Panc1 (cell line): Measurements from ENCODE around the gene C4BPA. TPM values are rescaled to one million over a fixed set of nuclear protein-coding genes. Genes with fewer than 3 reads are reported as not detected.

Experiments used
- ATAC-seq: fragments of 200-7000 bp; cut with Tn5 transposase; 2 replicates; pipeline ENCODE4 v1.9.1; 2020; ENCODE audit warnings: mild to moderate bottlenecking, moderate library complexity
- BruUV-seq: library from RNA; stranded (reverse); fragments of 400-500 nt; replicated peaks from 2 replicates; lab custom pipeline; 2021; lab: Mats Ljungman, UMichigan
- CTCF ChIA-PET: fragments of 300-600 bp; sonication (Branson Sonifier 250); formaldehyde crosslinking; loops from one replicate; lab custom pipeline; 2022; ENCODE audit warnings: antibody characterized with exemption; lab: Charles Lee
- POLR2A ChIA-PET: fragments of 300-600 bp; sonication (Branson Sonifier 250); formaldehyde crosslinking; loops from one replicate; lab custom pipeline; 2022; ENCODE audit warnings: antibody characterized with exemption; lab: Charles Lee
- DNase-seq: peaks from one replicate; pipeline ENCODE4 v3.0.0-alpha.2; 2010; ENCODE audit warnings: low read depth, low spot score
- H3K27ac ChIP-seq: 2 replicates; pipeline ENCODE4 v1.5.1; 2011; ENCODE audit warnings: mild to moderate bottlenecking, low read length, inconsistent platforms
- H3K27me3 ChIP-seq: fragments of 200-500 bp; sonication (Bioruptor generic); 2 replicates; pipeline ENCODE4 v1.6.0; 2014; ENCODE audit warnings: low read length, inconsistent platforms; ENCODE audit not compliant: control insufficient read depth, insufficient read depth
- H3K36me3 ChIP-seq: fragments of 200-500 bp; sonication (Bioruptor generic); 2 replicates; pipeline ENCODE4 v1.5.1; 2014; ENCODE audit warnings: inconsistent platforms, mild to moderate bottlenecking, low read length, moderate library complexity; ENCODE audit not compliant: control insufficient read depth, insufficient read depth
- H3K4me1 ChIP-seq: 2 replicates; pipeline ENCODE4 v1.5.1; 2011; ENCODE audit warnings: inconsistent platforms, mild to moderate bottlenecking, low read length, moderate library complexity; ENCODE audit not compliant: control insufficient read depth, insufficient read depth
- H3K4me3 ChIP-seq, 2 experiments: 2 replicates each; pipeline ENCODE4 v1.5.1; 2011 to 2012; ENCODE audit warnings: low read depth in 2 of 2, low read length in 2 of 2, mild to moderate bottlenecking in 2 of 2, inconsistent platforms in 1 of 2, moderate library complexity in 1 of 2
- H3K9me3 ChIP-seq: fragments of 200-500 bp; sonication (Bioruptor generic); 2 replicates; pipeline ENCODE4 v1.5.1; 2014; ENCODE audit warnings: low read depth, mild to moderate bottlenecking, inconsistent platforms, low read length, moderate library complexity; ENCODE audit not compliant: control insufficient read depth, insufficient read depth
- POLR2AphosphoS5 ChIP-seq: IDR thresholded peaks from 2 replicates; pipeline ENCODE4 v1.6.1; 2012; ENCODE audit warnings: mild to moderate bottlenecking, low read depth, low read length, moderate library complexity
- SIN3A ChIP-seq: IDR thresholded peaks from 2 replicates; pipeline ENCODE4 v1.6.1; 2012; ENCODE audit warnings: low read depth, mild to moderate bottlenecking, low read length, moderate library complexity, borderline replicate concordance; ENCODE audit not compliant: insufficient read depth
- TCF7L2 ChIP-seq: IDR thresholded peaks from 2 replicates; pipeline ENCODE4 v1.6.1; 2011; ENCODE audit warnings: mild to moderate bottlenecking, low read depth, low read length, inconsistent platforms
- in situ Hi-C: cut with HindIII; loops from 2 replicates; pipeline ENCODE4 v1.10.0; 2016; ENCODE audit warnings: low sequenced_read_pairs, low pct_unique_long_range_greater_than_20kb
- intact Hi-C: fragments of 100-400 bp; cut with micrococcal nuclease; formaldehyde crosslinking; loops from one replicate; pipeline ENCODE4 v1.10.0; 2022; ENCODE audit not compliant: unreplicated experiment
- total RNA-seq: library from RNA; stranded (reverse); gene quantifications from one replicate; pipeline ENCODE4 v1.2.1, GENCODE V29; 2021; ENCODE audit not compliant: unreplicated experiment
- TF ChIP-seq, protein P1 (sequence below): fragments of 450-650 bp; IDR thresholded peaks from 2 replicates; pipeline ENCODE4 v1.5.1; 2017; ENCODE audit warnings: mild to moderate bottlenecking
- TF ChIP-seq, protein P2 (sequence below), 2 experiments: IDR thresholded peaks; 2 replicates each; pipeline ENCODE4 v1.6.1; 2011 to 2012; ENCODE audit warnings: low read depth in 2 of 2, control low read depth in 1 of 2, low read length in 1 of 2, mild to moderate bottlenecking in 1 of 2, moderate library complexity in 1 of 2; ENCODE audit not compliant: insufficient read depth in 1 of 2

Gene C4BPA
- total RNA-seq, 1 experiment from 2014 or later = 0.26 TPM

DNA sequence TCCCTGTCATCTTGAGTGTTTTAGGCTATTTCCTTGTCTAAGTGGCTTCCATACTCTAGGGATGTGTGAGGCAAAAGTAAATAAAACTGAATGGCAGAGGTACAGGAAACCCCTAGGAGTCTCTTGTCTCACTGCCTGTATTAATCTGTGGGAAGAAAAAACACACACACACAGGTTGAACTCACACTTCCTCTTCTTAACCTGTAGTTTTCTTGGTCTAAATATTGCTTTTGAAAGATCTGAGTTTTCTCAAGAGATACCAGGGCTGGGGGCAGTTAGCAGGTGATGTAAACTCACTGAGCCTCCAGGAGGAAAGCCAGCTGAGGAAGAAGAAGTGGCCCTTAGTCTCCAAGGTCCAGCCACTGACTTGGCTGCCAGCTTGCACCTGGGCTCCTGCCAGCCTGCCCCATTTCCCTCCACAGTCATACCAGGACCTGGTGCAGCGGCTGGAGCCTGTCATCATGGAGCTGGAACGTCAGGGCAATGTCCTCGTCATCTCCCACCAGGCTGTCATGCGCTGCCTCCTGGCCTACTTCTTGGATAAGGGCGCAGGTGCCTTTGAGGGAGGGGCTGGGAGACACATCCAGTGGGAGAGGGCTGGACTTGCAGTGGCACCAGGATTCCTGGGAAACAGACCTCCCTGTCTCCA lies 34.1 kb upstream of the C4BPA start:
- ATAC-seq (no peak), DNase-seq (no peak)
- H3K27me3 ChIP-seq = no peaks in the 10 kb centered on the region
- no peak overlapping the region for H3K27ac ChIP-seq
- in situ Hi-C loops (no loop called here), intact Hi-C loops (no loop called here)
- TF ChIP-seq, protein P1, sequence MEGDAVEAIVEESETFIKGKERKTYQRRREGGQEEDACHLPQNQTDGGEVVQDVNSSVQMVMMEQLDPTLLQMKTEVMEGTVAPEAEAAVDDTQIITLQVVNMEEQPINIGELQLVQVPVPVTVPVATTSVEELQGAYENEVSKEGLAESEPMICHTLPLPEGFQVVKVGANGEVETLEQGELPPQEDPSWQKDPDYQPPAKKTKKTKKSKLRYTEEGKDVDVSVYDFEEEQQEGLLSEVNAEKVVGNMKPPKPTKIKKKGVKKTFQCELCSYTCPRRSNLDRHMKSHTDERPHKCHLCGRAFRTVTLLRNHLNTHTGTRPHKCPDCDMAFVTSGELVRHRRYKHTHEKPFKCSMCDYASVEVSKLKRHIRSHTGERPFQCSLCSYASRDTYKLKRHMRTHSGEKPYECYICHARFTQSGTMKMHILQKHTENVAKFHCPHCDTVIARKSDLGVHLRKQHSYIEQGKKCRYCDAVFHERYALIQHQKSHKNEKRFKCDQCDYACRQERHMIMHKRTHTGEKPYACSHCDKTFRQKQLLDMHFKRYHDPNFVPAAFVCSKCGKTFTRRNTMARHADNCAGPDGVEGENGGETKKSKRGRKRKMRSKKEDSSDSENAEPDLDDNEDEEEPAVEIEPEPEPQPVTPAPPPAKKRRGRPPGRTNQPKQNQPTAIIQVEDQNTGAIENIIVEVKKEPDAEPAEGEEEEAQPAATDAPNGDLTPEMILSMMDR = no peak
- TF ChIP-seq, protein P2, sequence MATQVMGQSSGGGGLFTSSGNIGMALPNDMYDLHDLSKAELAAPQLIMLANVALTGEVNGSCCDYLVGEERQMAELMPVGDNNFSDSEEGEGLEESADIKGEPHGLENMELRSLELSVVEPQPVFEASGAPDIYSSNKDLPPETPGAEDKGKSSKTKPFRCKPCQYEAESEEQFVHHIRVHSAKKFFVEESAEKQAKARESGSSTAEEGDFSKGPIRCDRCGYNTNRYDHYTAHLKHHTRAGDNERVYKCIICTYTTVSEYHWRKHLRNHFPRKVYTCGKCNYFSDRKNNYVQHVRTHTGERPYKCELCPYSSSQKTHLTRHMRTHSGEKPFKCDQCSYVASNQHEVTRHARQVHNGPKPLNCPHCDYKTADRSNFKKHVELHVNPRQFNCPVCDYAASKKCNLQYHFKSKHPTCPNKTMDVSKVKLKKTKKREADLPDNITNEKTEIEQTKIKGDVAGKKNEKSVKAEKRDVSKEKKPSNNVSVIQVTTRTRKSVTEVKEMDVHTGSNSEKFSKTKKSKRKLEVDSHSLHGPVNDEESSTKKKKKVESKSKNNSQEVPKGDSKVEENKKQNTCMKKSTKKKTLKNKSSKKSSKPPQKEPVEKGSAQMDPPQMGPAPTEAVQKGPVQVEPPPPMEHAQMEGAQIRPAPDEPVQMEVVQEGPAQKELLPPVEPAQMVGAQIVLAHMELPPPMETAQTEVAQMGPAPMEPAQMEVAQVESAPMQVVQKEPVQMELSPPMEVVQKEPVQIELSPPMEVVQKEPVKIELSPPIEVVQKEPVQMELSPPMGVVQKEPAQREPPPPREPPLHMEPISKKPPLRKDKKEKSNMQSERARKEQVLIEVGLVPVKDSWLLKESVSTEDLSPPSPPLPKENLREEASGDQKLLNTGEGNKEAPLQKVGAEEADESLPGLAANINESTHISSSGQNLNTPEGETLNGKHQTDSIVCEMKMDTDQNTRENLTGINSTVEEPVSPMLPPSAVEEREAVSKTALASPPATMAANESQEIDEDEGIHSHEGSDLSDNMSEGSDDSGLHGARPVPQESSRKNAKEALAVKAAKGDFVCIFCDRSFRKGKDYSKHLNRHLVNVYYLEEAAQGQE (IDR thresholded peaks at IDR 0.05; ENCODE audit: insufficient read depth in 1 of 2, low read depth in 2 of 2, low read length in 1 of 2) = no peak
- no peak for TF ChIP-seq POLR2AphosphoS5
- TF ChIP-seq SIN3A = no peak
- TF ChIP-seq TCF7L2 = no peak
- peaks cover under 1% of the 10 kb centered on the region for H3K36me3 ChIP-seq
- no peak overlapping the region for H3K4me3 ChIP-seq
- no TSS peak for BruUV-seq
- CTCF ChIA-PET = no interaction called here
- H3K9me3 ChIP-seq = no peaks in the 10 kb centered on the region
- no peaks in the 10 kb centered on the region for H3K4me1 ChIP-seq
- POLR2A ChIA-PET = no interaction called here

DNA sequence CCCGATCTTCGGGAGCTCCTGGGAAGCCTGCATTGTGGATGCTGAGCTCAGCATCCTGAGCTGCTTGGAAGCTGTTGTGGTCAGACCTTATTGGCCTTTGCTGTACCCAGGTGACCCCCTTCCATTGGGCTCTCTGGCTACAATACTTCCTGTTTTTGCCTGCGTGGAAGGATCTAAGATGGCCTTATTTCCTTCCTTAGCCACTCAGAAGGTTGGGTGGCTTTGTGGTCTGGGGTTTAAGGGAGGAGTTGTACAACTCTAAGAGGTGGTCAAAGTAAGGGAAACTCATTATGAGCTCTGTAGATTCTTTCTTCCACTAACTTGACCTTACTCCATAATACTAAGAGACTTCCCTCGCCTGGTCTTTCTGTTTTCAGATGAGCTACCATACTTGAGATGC lies 33.2 kb upstream of the C4BPA start:
- no TSS peak for BruUV-seq
- ChIA-PET CTCF (interaction anchor here (0.5 kb wide), 1 partner anchor 339 kb away, joined by 16 read pairs; no protein-coding TSS in a partner anchor), POLR2A (no interaction called here)
- Histone ChIP-seq H3K9me3 (no peaks in the 10 kb centered on the region), H3K4me3 (no peak overlapping the region), H3K4me1 (no peaks in the 10 kb centered on the region), H3K27ac (no peak overlapping the region), H3K27me3 (no peaks in the 10 kb centered on the region), H3K36me3 (no peaks in the 10 kb centered on the region; the same call in none of the 2 replicates)
- in situ Hi-C loops (no loop called here), intact Hi-C loops (no loop called here)
- ATAC-seq (no peak), DNase-seq (no peak)
- no peak for TF ChIP-seq TCF7L2
- TF ChIP-seq SIN3A = no peak

DNA sequence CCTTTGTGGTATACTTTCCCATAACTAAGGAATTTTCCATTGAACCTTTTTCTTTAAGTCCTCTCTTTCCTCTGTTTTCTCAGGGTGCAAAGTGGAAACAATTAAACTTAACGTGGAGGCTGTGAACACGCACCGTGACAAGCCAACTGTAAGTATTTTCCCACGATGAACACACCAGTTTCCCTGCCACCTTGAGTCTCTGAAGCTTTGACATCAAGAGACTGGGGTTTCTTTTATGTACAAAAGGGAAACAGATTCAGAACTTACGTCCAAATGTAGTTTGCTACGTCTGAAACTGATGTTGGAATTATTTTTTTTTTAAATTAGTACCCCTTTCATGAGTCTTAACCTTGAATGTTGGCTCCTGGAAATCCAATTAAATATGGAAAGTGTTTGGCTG lies 32.6 kb upstream of the C4BPA start:
- no peaks in the 10 kb centered on the region for H3K27me3 ChIP-seq
- in situ Hi-C loops = no loop called here
- no peak overlapping the region for H3K4me3 ChIP-seq
- intact Hi-C loops = no loop called here
- TF ChIP-seq POLR2AphosphoS5 (no peak), SIN3A (no peak), TCF7L2 (no peak)
- TF ChIP-seq, protein P1 = no peak
- TF ChIP-seq, protein P2 (IDR thresholded peaks at IDR 0.05; ENCODE audit: insufficient read depth in 1 of 2, low read depth in 2 of 2, low read length in 1 of 2) = no peak
- no peaks in the 10 kb centered on the region; the same call in none of the 2 replicates for H3K36me3 ChIP-seq
- no peaks in the 10 kb centered on the region for H3K9me3 ChIP-seq
- ChIA-PET POLR2A (no interaction called here), CTCF (no interaction called here)
- no peaks in the 10 kb centered on the region for H3K4me1 ChIP-seq
- no peak overlapping the region for H3K27ac ChIP-seq
- no TSS peak for BruUV-seq
- ATAC-seq (no peak), DNase-seq (no peak)
